DOHH2 (cell line): ENCODE results near the gene RHO.

Source experiments
- H3F3A ChIP-seq: fragments of 200-600 bp; sonication (generic), shearing (Covaris generic); 2 replicates; pipeline ENCODE4 v1.6.0; 2016; ENCODE audit warnings: antibody characterized with exemption, mild to moderate bottlenecking; ENCODE audit not compliant: control insufficient read depth, insufficient read depth
- H3K27ac ChIP-seq: fragments of 200-600 bp; sonication (generic); 2 replicates; pipeline ENCODE4 v1.5.1; 2014; ENCODE audit warnings: low read depth, mild to moderate bottlenecking, low read length, moderate library complexity
- H3K27me3 ChIP-seq: fragments of 200-600 bp; sonication (generic); 2 replicates; pipeline ENCODE4 v1.6.1; 2014; ENCODE audit warnings: mild to moderate bottlenecking, low read length, mixed read lengths; ENCODE audit not compliant: control insufficient read depth
- H3K36me3 ChIP-seq: fragments of 200-600 bp; sonication (generic); 2 replicates; pipeline ENCODE4 v1.6.1; 2014; ENCODE audit warnings: mild to moderate bottlenecking, low read length, moderate library complexity, mixed read lengths; ENCODE audit not compliant: control insufficient read depth
- H3K4me1 ChIP-seq: fragments of 200-600 bp; sonication (generic); 2 replicates; pipeline ENCODE4 v1.6.1; 2014; ENCODE audit warnings: mild to moderate bottlenecking, low read length, mixed read lengths; ENCODE audit not compliant: control insufficient read depth
- H3K4me2 ChIP-seq: fragments of 200-600 bp; sonication (generic); 2 replicates; pipeline ENCODE4 v1.6.0; 2014; ENCODE audit warnings: mild to moderate bottlenecking, low read length, moderate library complexity
- H3K4me3 ChIP-seq: fragments of 200-600 bp; sonication (generic); 2 replicates; pipeline ENCODE4 v1.5.1; 2014; ENCODE audit warnings: mild to moderate bottlenecking, low read length, mixed read lengths
- H3K79me2 ChIP-seq: fragments of 200-600 bp; sonication (generic); 2 replicates; pipeline ENCODE4 v1.6.1; 2014; ENCODE audit warnings: mild to moderate bottlenecking, low read length, mixed read lengths; ENCODE audit not compliant: control insufficient read depth
- H3K9me2 ChIP-seq: fragments of 200-600 bp; sonication (generic); replicated peaks from 2 replicates; pipeline ENCODE4 v1.6.1; 2014; ENCODE audit warnings: mild to moderate bottlenecking, low read length, mixed read lengths; ENCODE audit not compliant: control insufficient read depth
- H3K9me3 ChIP-seq: fragments of 200-600 bp; sonication (generic); 2 replicates; pipeline ENCODE4 v1.6.1; 2014; ENCODE audit warnings: antibody characterized with exemption, low read length, mixed read lengths; ENCODE audit not compliant: control insufficient read depth, insufficient read depth
- H4K20me1 ChIP-seq: fragments of 200-600 bp; sonication (generic); 2 replicates; pipeline ENCODE4 v1.6.0; 2014; ENCODE audit warnings: low read depth, mild to moderate bottlenecking, antibody characterized with exemption, low read length, moderate library complexity; ENCODE audit not compliant: control insufficient read depth, insufficient read depth
- CTCF ChIP-seq: fragments of 200-600 bp; sonication (generic); IDR thresholded peaks from one replicate; pipeline ENCODE4 v1.5.1; 2014; ENCODE audit warnings: antibody characterized with exemption, mild to moderate bottlenecking, low read depth, low read length; ENCODE audit not compliant: poor library complexity, severe bottlenecking
- EZH2phosphoT487 ChIP-seq: fragments of 200-600 bp; sonication (generic); IDR thresholded peaks from 2 replicates; pipeline ENCODE4 v1.6.1; 2017; ENCODE audit warnings: borderline replicate concordance, mild to moderate bottlenecking, antibody characterized with exemption, low read length, moderate library complexity, mixed read lengths

The RHO gene

GRCh38 chr3:129526121-129526900, 2.1 kb upstream of the RHO start:
- Histone ChIP-seq H3K9me3 (no peaks in the 10 kb centered on the region), H4K20me1 (no peaks in the 10 kb centered on the region), H3F3A (no peaks in the 10 kb centered on the region), H3K36me3 (no peaks in the 10 kb centered on the region), H3K79me2 (no peaks in the 10 kb centered on the region), H3K4me3 (no peak overlapping the region), H3K4me1 (peaks cover 13% of the 10 kb centered on the region), H3K27me3 (no peaks in the 10 kb centered on the region), H3K27ac (no peak overlapping the region), H3K4me2 (peak overlapping the region; percentile 55), H3K9me2 (no peaks in the 10 kb centered on the region)
- no peak for TF ChIP-seq EZH2phosphoT487

GRCh38 chr3:129527262-129527661, 1.2 kb upstream of the RHO start:
- H3K4me1 ChIP-seq = peaks cover 13% of the 10 kb centered on the region
- no peaks in the 10 kb centered on the region for H3K9me3 ChIP-seq
- H3K79me2 ChIP-seq = no peaks in the 10 kb centered on the region
- H3K9me2 ChIP-seq = no peaks in the 10 kb centered on the region
- no peaks in the 10 kb centered on the region for H3K27me3 ChIP-seq
- TF ChIP-seq EZH2phosphoT487 (no peak), CTCF (no peak)
- H3K27ac ChIP-seq = no peak overlapping the region
- no peak overlapping the region for H3K4me2 ChIP-seq
- no peak overlapping the region for H3K4me3 ChIP-seq
- H3F3A ChIP-seq = no peaks in the 10 kb centered on the region
- no peaks in the 10 kb centered on the region for H3K36me3 ChIP-seq
- no peaks in the 10 kb centered on the region for H4K20me1 ChIP-seq

GRCh38 chr3:129529436-129530210, 1.2 kb downstream of the RHO start:
- peaks cover 13% of the 10 kb centered on the region for H3K4me1 ChIP-seq
- H3K4me2 ChIP-seq = no peak overlapping the region
- H3K9me2 ChIP-seq = no peaks in the 10 kb centered on the region
- H3K79me2 ChIP-seq = no peaks in the 10 kb centered on the region
- no peaks in the 10 kb centered on the region for H4K20me1 ChIP-seq
- no peak overlapping the region for H3K27ac ChIP-seq
- H3K9me3 ChIP-seq = no peaks in the 10 kb centered on the region
- no peak for TF ChIP-seq CTCF
- TF ChIP-seq EZH2phosphoT487 = no peak
- no peaks in the 10 kb centered on the region for H3K36me3 ChIP-seq
- no peaks in the 10 kb centered on the region for H3K27me3 ChIP-seq
- no peaks in the 10 kb centered on the region for H3F3A ChIP-seq
- H3K4me3 ChIP-seq = no peak overlapping the region

GRCh38 chr3:129530251-129530791, 1.9 kb downstream of the RHO start:
- no peaks in the 10 kb centered on the region for H4K20me1 ChIP-seq
- H3K9me2 ChIP-seq = no peaks in the 10 kb centered on the region
- TF ChIP-seq EZH2phosphoT487 (no peak), CTCF (no peak)
- H3K79me2 ChIP-seq = no peaks in the 10 kb centered on the region
- no peaks in the 10 kb centered on the region for H3K36me3 ChIP-seq
- H3K27me3 ChIP-seq = no peaks in the 10 kb centered on the region
- H3F3A ChIP-seq = no peaks in the 10 kb centered on the region
- H3K9me3 ChIP-seq = no peaks in the 10 kb centered on the region
- H3K4me3 ChIP-seq = no peak overlapping the region
- H3K4me1 ChIP-seq = peaks cover 13% of the 10 kb centered on the region
- H3K4me2 ChIP-seq = no peak overlapping the region
- no peak overlapping the region for H3K27ac ChIP-seq
